ENCODE measurements around the gene CBARP. TPM values are rescaled to one million over a fixed set of nuclear protein-coding genes. Genes with fewer than 3 reads are reported as not detected.

Gene CBARP
- total RNA-seq, 1 donor from 2014 or later: 1.0 TPM

DNA sequence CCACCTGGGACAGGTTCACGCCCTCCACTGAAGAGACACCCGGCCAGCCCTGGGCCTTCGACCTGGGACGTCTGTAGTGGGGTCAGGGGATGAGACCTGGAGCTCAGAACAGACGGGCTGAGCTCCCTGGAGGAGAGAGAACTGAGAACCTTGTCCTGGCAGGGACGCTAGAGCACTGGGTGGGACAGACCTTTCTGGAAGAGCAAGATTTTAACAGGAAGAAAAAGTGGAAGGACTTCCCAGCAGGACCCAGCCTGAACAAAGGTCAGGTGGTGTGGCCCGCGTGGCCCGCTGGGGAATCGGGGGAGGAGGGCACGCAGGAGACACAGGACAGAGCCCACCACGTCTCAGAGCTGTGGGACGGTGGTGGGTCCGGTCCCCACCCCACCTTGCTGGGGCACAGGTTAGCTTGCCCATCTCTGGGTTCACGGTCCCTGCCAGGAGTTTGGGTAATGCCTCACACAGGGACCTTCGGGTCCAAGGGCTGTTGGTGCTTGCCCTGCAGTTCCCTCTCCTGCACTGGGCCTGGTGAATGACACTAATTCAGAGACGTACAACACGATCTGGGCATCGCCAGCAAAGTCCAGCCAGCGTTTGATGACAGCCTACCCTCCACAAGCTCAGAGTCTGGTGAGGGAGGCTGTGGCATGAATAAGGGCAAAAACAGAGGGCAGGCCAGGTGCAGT, 46.6 kb upstream of the CBARP start:
- Histone ChIP-seq H3K36me3 (no peaks in the 10 kb centered on the region), H3K27me3 (peaks cover 52% of the 10 kb centered on the region), H3K9me3 (no peaks in the 10 kb centered on the region), H3K4me3 (no peak overlapping the region), H3K27ac (no peak overlapping the region), H3K4me1 (no peaks in the 10 kb centered on the region)
- DNase-seq (no peak), ATAC-seq (no peak)
- intact Hi-C loops (cut with DNase I): no loop called here
- TF ChIP-seq CTCF (IDR thresholded peaks at IDR 0.05): no peak

DNA sequence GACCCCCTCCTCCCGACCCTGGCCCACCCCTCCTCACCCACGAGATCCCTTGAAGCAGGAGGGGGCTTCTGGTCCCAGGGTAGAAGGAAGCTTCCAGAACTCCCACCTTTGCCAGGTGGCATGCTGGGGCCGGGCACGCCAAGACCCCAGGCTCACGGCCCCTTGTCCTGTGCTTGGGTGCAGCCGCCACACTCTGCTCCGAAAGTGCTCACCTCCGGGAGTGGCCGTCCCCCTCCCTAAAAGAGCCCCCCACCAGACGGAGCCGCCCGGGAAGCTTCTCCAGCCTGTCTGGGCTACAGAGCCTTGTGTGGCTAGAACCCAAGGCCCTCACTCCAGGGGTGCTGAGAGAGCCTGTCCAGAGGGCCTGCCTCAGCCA, 46.1 kb upstream of the CBARP start:
- intact Hi-C loops (cut with DNase I): no loop called here

GRCh38 chr19:1283207-1283916, 45.6 kb upstream of the CBARP start:
- no peak for TF ChIP-seq CTCF (IDR thresholded peaks at IDR 0.05)
- H3K27ac ChIP-seq: no peak overlapping the region
- H3K4me3 ChIP-seq: no peak overlapping the region
- peaks cover 43% of the 10 kb centered on the region for H3K27me3 ChIP-seq
- intact Hi-C loops (cut with DNase I): no loop called here
- ATAC-seq (no peak), DNase-seq (no peak)
- peaks cover 5% of the 10 kb centered on the region for H3K36me3 ChIP-seq
- H3K4me1 ChIP-seq: no peaks in the 10 kb centered on the region
- H3K9me3 ChIP-seq: no peaks in the 10 kb centered on the region

More for the DNA sequence above, 46.1 kb upstream of the CBARP start:
- no peak overlapping the region for H3K4me3 ChIP-seq
- peaks cover 3% of the 10 kb centered on the region for H3K36me3 ChIP-seq
- ATAC-seq: no peak
- no peaks in the 10 kb centered on the region for H3K4me1 ChIP-seq
- DNase-seq: no peak
- H3K27ac ChIP-seq: no peak overlapping the region
- no peak for TF ChIP-seq CTCF (IDR thresholded peaks at IDR 0.05)
- H3K27me3 ChIP-seq: peaks cover 49% of the 10 kb centered on the region
- no peaks in the 10 kb centered on the region for H3K9me3 ChIP-seq

- Histone ChIP-seq H3K4me3 (no peak overlapping the region), H3K27ac (no peak overlapping the region), H3K36me3 (peaks cover 8% of the 10 kb centered on the region), H3K4me1 (no peaks in the 10 kb centered on the region), H3K27me3 (peaks cover 36% of the 10 kb centered on the region), H3K9me3 (no peaks in the 10 kb centered on the region)
- DNase-seq (no peak), ATAC-seq (no peak)
- intact Hi-C loops (cut with DNase I): no loop called here
- TF ChIP-seq CTCF (IDR thresholded peaks at IDR 0.05): no peak
Observed at GRCh38 chr19:1282588-1283206, 44.9 kb upstream of the CBARP start.

GRCh38 chr19:1281569-1282287, 43.9 kb upstream of the CBARP start:
- DNase-seq (no peak), ATAC-seq (no peak)
- H3K27ac ChIP-seq: no peak overlapping the region
- peaks cover under 1% of the 10 kb centered on the region for H3K4me1 ChIP-seq
- no peaks in the 10 kb centered on the region for H3K9me3 ChIP-seq
- peaks cover 13% of the 10 kb centered on the region for H3K36me3 ChIP-seq
- peaks cover 27% of the 10 kb centered on the region for H3K27me3 ChIP-seq
- TF ChIP-seq CTCF (IDR thresholded peaks at IDR 0.05): no peak
- intact Hi-C loops (cut with DNase I): no loop called here
- H3K4me3 ChIP-seq: no peak overlapping the region

All from upper lobe of right lung (tissue), 1 donor.